Right lobe of liver (tissue), 6 donors: ENCODE data around the gene LAMB1. TPM values are rescaled to one million over a fixed set of nuclear protein-coding genes. Genes with fewer than 3 reads are reported as not detected.
A peak's percentile ranks its signal among the peaks of the same experiment; 100 is the strongest.

Experiments used
- ATAC-seq, 4 donors: fragments of 200-7000 bp; cut with Tn5 transposase; one replicate each; pipeline ENCODE4 v1.9.1; 2020; ENCODE audit warnings: mild to moderate bottlenecking in 4 of 4, moderate library complexity in 4 of 4
- DNase-seq, 3 donors: peaks; one replicate each; pipeline ENCODE4 v3.0.0-alpha.2; 2020
- H3K27ac ChIP-seq, 3 donors: fragments of 200-600 bp; one replicate each; pipeline ENCODE4 v1.8.0; 2022
- H3K27me3 ChIP-seq, 2 donors: fragments of 200-600 bp; one replicate each; pipeline ENCODE4 v1.8.0; 2022
- H3K36me3 ChIP-seq, 4 donors: fragments of 200-600 bp; sonication (generic) in 1 of 4; one replicate each; pipeline versions ENCODE4 v1.5.1 to v1.8.0; 2017 to 2022; ENCODE audit warnings: control low read depth in 1 of 4
- H3K4me1 ChIP-seq, 4 donors: fragments of 200-600 bp; sonication (generic) in 1 of 4; one replicate each; pipeline versions ENCODE4 v1.5.1 to v1.8.0; 2017 to 2022; ENCODE audit warnings: control low read depth in 1 of 4
- H3K4me3 ChIP-seq, 3 donors: fragments of 200-600 bp; one replicate each; pipeline ENCODE4 v1.8.0; 2022
- H3K9me3 ChIP-seq, 4 donors: fragments of 200-600 bp; sonication (generic) in 1 of 4; one replicate each; pipeline versions ENCODE4 v1.5.1 to v1.8.0; 2017 to 2022; ENCODE audit warnings: control low read depth in 1 of 4
- CTCF ChIP-seq, 4 donors: fragments of 200-600 bp in 3 of 4; fragments of 450-650 bp in 1 of 4; IDR thresholded peaks; one replicate each; pipeline versions ENCODE4 v1.5.1 to v1.8.0; 2016 to 2022; ENCODE audit warnings: antibody characterized with exemption in 4 of 4, mild to moderate bottlenecking in 2 of 4
- POLR2A ChIP-seq: fragments of 450-650 bp; IDR thresholded peaks from one replicate; pipeline ENCODE4 v1.6.1; 2017; ENCODE audit warnings: antibody characterized with exemption, mild to moderate bottlenecking
- WGBS: methylation state at CpG from one replicate; pipeline ENCODE4 v1.1.6; 2018; ENCODE audit warnings: low coverage, low lambda C conversion rate; ENCODE audit not compliant: insufficient coverage; ENCODE audit errors: missing lambda C conversion rate; 5-methylcytosine and 5-hydroxymethylcytosine counted together
- intact Hi-C, 2 donors: fragments of 100-400 bp; cut with DNase I; formaldehyde crosslinking; loops; one replicate each; pipeline versions ENCODE4 v1.11.2 to v1.14.1; 2022
- long read RNA-seq: library from polyadenylated mRNA; unstranded; transcript quantifications from one replicate; pipeline ENCODE4 v2.0.0, GENCODE V29; 2019
- total RNA-seq, 6 experiments: library from RNA; depleted of rRNA in 2 of 6; stranded (reverse); fragments of >200 nt in 2 of 6; fragmentation: NEBNext Ultra II Directional in 3 of 6; extraction: Animal tissue kit (Norgen Biotek cat#: 25700) in 3 of 6; gene quantifications; one replicate each; pipeline versions ENCODE4 v1.1.0 to v1.2.4, GENCODE V29; 2016 to 2023
- donor health status: DM: no; HTN: yes; CAD: no.
- donor health status: DM: no; HTN: no; CAD: no.
- donor health status: DM: no; HTN: no; CAD: no.
- donor health status: DM: no; HTN: yes; CAD: no.
- donor health status: DM: no; HTN: yes; CAD: no.

LAMB1 gene
- total RNA-seq: 10 to 100 TPM; 14.9 to 61.0 (median 28.9) TPM
- long read RNA-seq, partial matches to known transcripts: 1 of 1 reads
- long read RNA-seq, other reads (novel, unspliced or antisense): 0 of 1 reads

GRCh38 chr7:108002726-108003598, at the start of gene LAMB1:
TSS of gene LAMB1 (minus strand) at chr7:108003161. CDS start at chr7:108002885, 276 bp downstream.
- DNase-seq (peak; percentile 52 to 75 (median 57)), ATAC-seq (peak; percentile 22 to 56 (median 46))
- Histone ChIP-seq H3K27me3 (peaks cover 0 to 3% of the 10 kb centered on the region in 2 donors), H3K36me3 (no peaks in the 10 kb centered on the region), H3K4me1 (peaks cover 0 to 24% (median 5%) of the 10 kb centered on the region in 4 donors), H3K9me3 (no peaks in the 10 kb centered on the region), H3K4me3 (peak within 1 kb of the TSS; percentile 49 to 53 (median 49)), H3K27ac (peak within 1 kb of the TSS in 2 of 3 donors; percentile 6 to 60)
- TF ChIP-seq CTCF (IDR thresholded peaks at IDR 0.05): no peak
- TF ChIP-seq POLR2A: peak; percentile 78
- intact Hi-C loops: loop anchor here in 1 of 2 donors (10.0 kb wide), 1 partner anchor 48 kb away; no protein-coding TSS in a partner anchor
- WGBS: 0% methylated on average over 24 of the region's 75 CpGs

GRCh38 chr7:108051454-108051853, 48.5 kb upstream of the LAMB1 start:
- intact Hi-C loops: no loop called here
- H3K4me3 ChIP-seq: no peak overlapping the region
- no peak for ATAC-seq
- DNase-seq: no peak
- WGBS: 89% methylated on average over 1 of the region's 1 CpG
- no peaks in the 10 kb centered on the region for H3K4me1 ChIP-seq
- TF ChIP-seq POLR2A: no peak
- no peak for TF ChIP-seq CTCF (IDR thresholded peaks at IDR 0.05)
- H3K27ac ChIP-seq: no peak overlapping the region
- H3K36me3 ChIP-seq: no peaks in the 10 kb centered on the region
- no peaks in the 10 kb centered on the region for H3K9me3 ChIP-seq
- H3K27me3 ChIP-seq: no peaks in the 10 kb centered on the region

GRCh38 chr7:108049962-108050361, 47.0 kb upstream of the LAMB1 start:
- Histone ChIP-seq H3K27ac (no peak overlapping the region), H3K4me1 (no peaks in the 10 kb centered on the region), H3K36me3 (no peaks in the 10 kb centered on the region), H3K27me3 (no peaks in the 10 kb centered on the region), H3K9me3 (no peaks in the 10 kb centered on the region), H3K4me3 (no peak overlapping the region)
- ATAC-seq (no peak), DNase-seq (no peak)
- intact Hi-C loops: no loop called here
- 62% methylated on average over 3 of the region's 3 CpGs for WGBS
- no peak for TF ChIP-seq CTCF (IDR thresholded peaks at IDR 0.05)
- no peak for TF ChIP-seq POLR2A

- no peaks in the 10 kb centered on the region for H3K4me1 ChIP-seq
- DNase-seq: no peak
- ATAC-seq: no peak
- no peak overlapping the region for H3K27ac ChIP-seq
- no peaks in the 10 kb centered on the region for H3K9me3 ChIP-seq
- H3K4me3 ChIP-seq: no peak overlapping the region
- H3K27me3 ChIP-seq: no peaks in the 10 kb centered on the region
- WGBS: 89% methylated on average over 3 of the region's 3 CpGs
- H3K36me3 ChIP-seq: no peaks in the 10 kb centered on the region
- TF ChIP-seq POLR2A (no peak), CTCF (IDR thresholded peaks at IDR 0.05) (no peak)
- intact Hi-C loops: no loop called here
These were observed 45.5 kb upstream of the LAMB1 start for GRCh38 chr7:108048422-108048821.
